ENCODE results near the gene RBM4B.

The RBM4B gene

DNA sequence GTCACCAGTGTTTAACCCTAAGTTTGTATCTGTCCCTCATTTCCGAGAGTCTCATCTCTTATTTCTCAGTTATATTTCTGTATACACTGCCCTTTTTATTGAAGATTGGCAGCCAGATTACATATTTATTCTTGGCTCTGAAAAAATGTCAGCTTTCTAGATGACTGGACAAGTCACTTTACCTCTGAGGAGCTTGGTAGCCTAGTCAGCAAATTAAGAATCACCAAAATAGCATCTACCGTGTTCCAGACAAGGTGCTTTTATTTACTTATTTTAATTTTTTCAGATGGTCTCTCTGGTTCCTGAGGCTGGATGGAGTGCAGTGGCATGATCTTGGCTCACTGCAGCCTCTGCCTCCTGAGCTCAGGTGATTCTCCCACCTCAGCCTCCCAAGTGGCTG is 44.7 kb downstream of the RBM4B start:
- DNase-seq (ENCODE audit: extremely low read depth, low read depth) = no peak
- TF ChIP-seq, protein P1, sequence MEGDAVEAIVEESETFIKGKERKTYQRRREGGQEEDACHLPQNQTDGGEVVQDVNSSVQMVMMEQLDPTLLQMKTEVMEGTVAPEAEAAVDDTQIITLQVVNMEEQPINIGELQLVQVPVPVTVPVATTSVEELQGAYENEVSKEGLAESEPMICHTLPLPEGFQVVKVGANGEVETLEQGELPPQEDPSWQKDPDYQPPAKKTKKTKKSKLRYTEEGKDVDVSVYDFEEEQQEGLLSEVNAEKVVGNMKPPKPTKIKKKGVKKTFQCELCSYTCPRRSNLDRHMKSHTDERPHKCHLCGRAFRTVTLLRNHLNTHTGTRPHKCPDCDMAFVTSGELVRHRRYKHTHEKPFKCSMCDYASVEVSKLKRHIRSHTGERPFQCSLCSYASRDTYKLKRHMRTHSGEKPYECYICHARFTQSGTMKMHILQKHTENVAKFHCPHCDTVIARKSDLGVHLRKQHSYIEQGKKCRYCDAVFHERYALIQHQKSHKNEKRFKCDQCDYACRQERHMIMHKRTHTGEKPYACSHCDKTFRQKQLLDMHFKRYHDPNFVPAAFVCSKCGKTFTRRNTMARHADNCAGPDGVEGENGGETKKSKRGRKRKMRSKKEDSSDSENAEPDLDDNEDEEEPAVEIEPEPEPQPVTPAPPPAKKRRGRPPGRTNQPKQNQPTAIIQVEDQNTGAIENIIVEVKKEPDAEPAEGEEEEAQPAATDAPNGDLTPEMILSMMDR (IDR thresholded peaks at IDR 0.05; ENCODE audit: low read depth, low read length, missing control alignments) = no peak

DNA sequence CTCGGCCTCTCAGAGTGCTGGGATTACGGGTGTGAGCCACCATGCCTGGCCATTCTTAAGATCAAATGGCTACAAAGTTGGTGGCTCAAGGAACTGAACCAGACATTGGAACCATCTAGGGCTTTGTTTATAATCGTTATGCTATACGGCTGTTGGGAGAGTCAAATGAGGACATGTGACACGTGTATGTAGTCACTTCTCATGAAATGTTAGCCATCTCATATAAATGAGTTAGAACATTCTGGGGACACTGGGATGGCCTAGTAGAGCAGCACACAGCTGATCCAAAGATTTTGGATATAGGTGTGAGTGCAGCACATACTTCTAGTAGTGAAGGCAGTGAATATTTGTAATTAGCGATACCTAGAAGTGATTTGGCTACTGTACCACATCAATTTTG is 45.8 kb downstream of the RBM4B start:
- no peak overlapping the region for H3K4me3 ChIP-seq (replicated peaks; ENCODE audit: low read depth, low read length)
- DNase-seq (ENCODE audit: extremely low read depth, low read depth) = no peak
- TF ChIP-seq, protein P1 (IDR thresholded peaks at IDR 0.05; ENCODE audit: low read depth, low read length, missing control alignments) = no peak

More for the DNA sequence above, 44.7 kb downstream of the RBM4B start:
- no peak overlapping the region for H3K4me3 ChIP-seq (replicated peaks; ENCODE audit: low read depth, low read length)

DNA sequence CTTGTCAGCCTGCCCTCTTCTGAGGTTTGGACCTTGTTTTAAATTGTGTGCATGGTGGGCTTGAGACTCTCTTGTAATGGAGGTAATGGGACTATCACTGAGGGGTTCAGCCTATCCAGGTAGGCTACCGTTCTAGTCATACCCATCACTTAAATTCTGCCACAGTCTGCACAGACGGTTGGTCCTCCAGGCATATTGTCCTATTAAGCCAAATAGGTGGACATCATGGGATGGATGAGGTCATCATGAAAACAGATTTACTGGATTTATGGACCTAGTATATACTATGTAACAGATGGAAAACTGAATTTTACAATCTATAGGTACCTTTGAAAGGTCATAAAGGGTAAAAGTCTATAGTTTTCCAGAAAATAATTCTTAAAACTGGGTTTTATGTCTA is 48.3 kb downstream of the RBM4B start:
- H3K4me3 ChIP-seq (replicated peaks; ENCODE audit: low read depth, low read length) = no peak overlapping the region
- no peak for DNase-seq (ENCODE audit: extremely low read depth, low read depth)
- TF ChIP-seq, protein P1 (IDR thresholded peaks at IDR 0.05; ENCODE audit: low read depth, low read length, missing control alignments) = no peak

DNA sequence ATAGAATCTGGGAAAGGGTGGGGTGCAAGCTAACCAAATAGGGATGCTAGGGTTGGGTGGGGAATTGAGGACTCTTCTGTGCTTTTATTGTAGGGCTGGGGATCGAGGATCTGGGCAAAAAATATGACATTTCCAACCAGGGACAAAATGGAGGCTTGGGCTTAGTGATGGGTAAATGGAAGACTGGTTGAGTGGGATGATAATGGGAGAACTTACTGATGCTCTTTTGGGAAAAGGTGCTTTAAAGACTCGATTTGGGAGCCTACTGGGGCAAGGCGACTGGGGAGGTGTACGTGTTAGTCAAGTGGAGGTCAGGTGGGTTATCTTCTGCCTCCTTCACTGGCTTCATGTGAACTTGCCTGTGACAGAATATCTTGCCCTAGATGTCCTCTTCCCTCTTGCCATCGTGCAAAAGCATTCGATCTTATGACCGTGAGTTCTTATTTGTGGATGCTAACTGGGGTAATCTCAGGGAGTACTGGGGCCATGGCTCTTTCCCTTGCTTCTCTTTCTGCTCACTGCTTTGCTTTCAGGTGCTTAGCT is 49.6 kb downstream of the RBM4B start:
- DNase-seq (ENCODE audit: extremely low read depth, low read depth) = no peak
- no peak overlapping the region for H3K4me3 ChIP-seq (replicated peaks; ENCODE audit: low read depth, low read length)
- TF ChIP-seq, protein P1 (IDR thresholded peaks at IDR 0.05; ENCODE audit: low read depth, low read length, missing control alignments) = no peak

DNA sequence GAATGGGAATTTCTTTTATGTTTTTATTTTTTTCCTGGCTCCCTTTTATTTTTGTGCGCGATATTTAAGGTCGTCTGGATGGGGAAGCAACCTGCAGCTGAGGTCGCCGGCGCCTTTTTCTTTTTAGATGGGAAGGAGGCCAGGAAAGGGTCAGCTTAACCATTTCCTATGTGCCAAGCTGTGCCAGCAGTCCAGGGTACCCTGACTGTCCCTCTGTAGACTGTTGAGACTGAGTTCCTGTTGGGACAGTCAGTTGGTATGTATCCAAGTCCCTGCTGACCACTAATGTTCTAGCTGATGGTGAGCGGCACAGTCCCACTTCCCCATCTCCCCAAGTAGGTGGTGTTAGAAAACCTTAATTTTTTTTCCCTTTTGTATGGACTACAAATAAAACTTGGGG is 50.8 kb downstream of the RBM4B start:
- no peak for DNase-seq (ENCODE audit: extremely low read depth, low read depth)
- TF ChIP-seq, protein P1 (IDR thresholded peaks at IDR 0.05; ENCODE audit: low read depth, low read length, missing control alignments) = no peak
- H3K4me3 ChIP-seq (replicated peaks; ENCODE audit: low read depth, low read length) = no peak overlapping the region

DNA sequence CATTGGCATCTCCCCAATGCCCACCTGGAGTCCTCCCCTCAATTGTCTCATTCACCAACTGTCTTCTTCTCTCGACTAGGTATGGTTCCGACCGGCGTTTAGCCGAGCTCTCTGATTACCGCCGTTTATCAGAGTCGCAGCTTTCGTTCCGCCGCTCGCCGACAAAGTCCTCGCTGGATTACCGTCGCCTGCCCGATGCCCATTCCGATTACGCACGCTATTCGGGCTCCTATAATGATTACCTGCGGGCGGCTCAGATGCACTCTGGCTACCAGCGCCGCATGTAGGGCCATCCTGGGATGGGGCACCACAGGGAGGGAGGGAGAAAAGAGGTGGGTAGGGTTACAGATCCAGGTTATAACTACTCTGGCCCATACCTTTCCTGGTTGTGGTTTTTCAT is 51.3 kb downstream of the RBM4B start:
- TF ChIP-seq, protein P1 (IDR thresholded peaks at IDR 0.05; ENCODE audit: low read depth, low read length, missing control alignments) = no peak
- H3K4me3 ChIP-seq (replicated peaks; ENCODE audit: low read depth, low read length) = no peak overlapping the region
- DNase-seq (ENCODE audit: extremely low read depth, low read depth) = no peak

DNA sequence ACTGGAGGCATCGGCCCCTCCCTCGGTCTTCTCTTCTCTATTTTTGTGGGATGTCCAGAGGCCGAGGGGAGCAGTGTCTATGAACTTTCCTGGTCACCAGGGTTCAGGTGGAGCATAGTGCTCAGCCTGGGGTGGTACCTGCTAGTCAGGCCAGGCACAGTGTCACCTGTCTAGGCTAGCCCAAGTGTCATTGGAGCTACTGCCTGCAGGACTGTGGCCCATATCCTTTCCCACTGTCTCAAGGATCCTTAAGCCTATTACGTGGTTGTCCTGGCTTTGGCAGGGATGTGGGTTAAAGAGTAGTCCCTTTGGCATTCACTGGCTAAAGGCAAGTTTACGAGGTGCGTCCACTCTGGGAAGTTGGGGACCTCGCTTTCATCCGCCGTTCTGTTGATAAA is 51.9 kb downstream of the RBM4B start:
- TF ChIP-seq, protein P1 (IDR thresholded peaks at IDR 0.05; ENCODE audit: low read depth, low read length, missing control alignments) = no peak
- DNase-seq (ENCODE audit: extremely low read depth, low read depth) = no peak
- H3K4me3 ChIP-seq (replicated peaks; ENCODE audit: low read depth, low read length) = no peak overlapping the region
